ENCODE results near the gene MAX.

GRCh38 chr14:65092349-65092748 lies 10.0 kb downstream of the MAX start:
- no peak for TF ChIP-seq CTCF (conservative IDR thresholded peaks at IDR 0.05 in 1 of 2, IDR thresholded peaks at IDR 0.05 in 1 of 2; ENCODE audit: low read depth in 1 of 2, low read length in 2 of 2)
- TF ChIP-seq EZH2 (IDR thresholded peaks at IDR 0.05; ENCODE audit: low read length, missing control alignments), result no peak

Data from fibroblast of lung (primary cell).